ENCODE data around the gene UGT2B7.
A peak's percentile ranks its signal among the peaks of the same experiment; 100 is the strongest.

Gene UGT2B7

DNA sequence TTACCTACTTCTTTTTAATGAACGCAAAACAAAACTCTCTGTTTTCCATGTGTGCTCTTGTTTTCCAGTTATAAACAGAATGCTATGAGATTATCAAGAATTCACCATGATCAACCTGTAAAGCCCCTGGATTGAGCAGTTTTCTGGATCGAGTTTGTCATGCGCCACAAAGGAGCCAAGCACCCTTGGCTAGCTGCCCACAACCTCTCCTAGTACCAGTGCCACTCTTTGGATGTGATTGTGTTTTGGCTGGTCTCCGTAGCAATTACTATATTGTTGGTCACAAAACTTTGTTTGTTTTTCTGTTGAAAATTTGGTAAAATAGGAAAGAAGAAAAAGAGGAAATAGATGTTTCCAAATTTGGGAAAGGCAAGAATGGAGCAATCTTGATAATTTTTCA lies 51.1 kb downstream of the UGT2B7 start:
- Histone ChIP-seq H4K8ac (ENCODE audit: low read depth, low read length) (no peak overlapping the region), H4K12ac (ENCODE audit: low read depth, low read length) (no peak overlapping the region), H3K79me2 (ENCODE audit: control insufficient read depth, insufficient read depth, low read length, poor library complexity) (no peaks in the 10 kb centered on the region), H3K4me1 (ENCODE audit: control insufficient read depth in 1 of 2, insufficient read depth in 2 of 2, low read length in 2 of 2) (no peaks in the 10 kb centered on the region), H2AK5ac (ENCODE audit: low read length) (no peak overlapping the region), H3K27me3 (ENCODE audit: insufficient read depth, low read length) (no peaks in the 10 kb centered on the region), H3K23ac (ENCODE audit: low read length) (no peak overlapping the region), H3K14ac (ENCODE audit: low read length) (no peak overlapping the region), H2BK120ac (ENCODE audit: insufficient read depth, low read length, poor library complexity) (no peak overlapping the region), H3K9ac (ENCODE audit: low read length) (no peak overlapping the region), H3K79me1 (ENCODE audit: low read length) (no peaks in the 10 kb centered on the region), H3K18ac (ENCODE audit: low read length) (no peak overlapping the region), H3K36me3 (ENCODE audit: control insufficient read depth in 1 of 2, insufficient read depth in 2 of 2, low read length in 2 of 2) (no peaks in the 10 kb centered on the region), H4K91ac (ENCODE audit: low read depth, low read length) (no peak overlapping the region), H3K4ac (ENCODE audit: low read depth, low read length) (no peak overlapping the region), H3K4me2 (ENCODE audit: low read length) (no peak overlapping the region), H3K27ac (ENCODE audit: low read depth, low read length) (no peak overlapping the region), H3K4me3 (ENCODE audit: low read depth, low read length) (no peak overlapping the region), H2BK5ac (ENCODE audit: low read depth, low read length, poor library complexity) (no peak overlapping the region), H2BK12ac (ENCODE audit: low read length) (no peak overlapping the region), H2AFZ (ENCODE audit: insufficient read depth, low read length, poor library complexity) (no peak overlapping the region), H3K9me3 (ENCODE audit: insufficient read depth, low read depth, low read length) (no peaks in the 10 kb centered on the region)
- DNase-seq, result no peak
- WGBS (ENCODE audit: extremely low coverage, insufficient coverage, insufficient read length), result no CpG with 5 or more reads among the region's 4 CpGs

DNA sequence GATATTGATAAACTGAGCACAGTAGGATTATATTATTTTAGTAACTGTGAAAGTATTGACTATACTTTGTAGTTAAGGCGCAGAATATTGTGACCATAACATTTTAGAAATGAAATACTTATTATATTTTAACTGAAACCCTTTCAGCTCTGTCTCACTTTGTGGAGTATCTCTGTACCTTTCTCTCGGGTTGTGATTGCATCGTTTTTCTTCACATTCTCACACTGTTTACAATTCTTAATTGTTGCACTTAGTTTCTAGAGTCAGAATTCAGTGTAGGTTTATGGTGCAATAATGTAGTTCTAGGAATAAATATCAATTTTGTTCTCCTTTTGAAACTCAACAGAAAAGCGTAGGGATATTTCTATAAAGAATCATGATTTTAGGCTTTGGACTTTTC lies 57.7 kb downstream of the UGT2B7 start:
- no peak overlapping the region for H2BK12ac ChIP-seq (ENCODE audit: low read length)
- no peak overlapping the region for H3K23ac ChIP-seq (ENCODE audit: low read length)
- H2AK5ac ChIP-seq (ENCODE audit: low read length), result no peak overlapping the region
- DNase-seq, result no peak
- no peak overlapping the region for H3K9ac ChIP-seq (ENCODE audit: low read length)
- no peak overlapping the region for H2BK5ac ChIP-seq (ENCODE audit: low read depth, low read length, poor library complexity)
- H3K4me3 ChIP-seq (ENCODE audit: low read depth, low read length), result no peak overlapping the region
- no peaks in the 10 kb centered on the region for H3K79me2 ChIP-seq (ENCODE audit: control insufficient read depth, insufficient read depth, low read length, poor library complexity)
- no peaks in the 10 kb centered on the region for H3K4me1 ChIP-seq (ENCODE audit: control insufficient read depth in 1 of 2, insufficient read depth in 2 of 2, low read length in 2 of 2)
- H3K27me3 ChIP-seq (ENCODE audit: insufficient read depth, low read length), result no peaks in the 10 kb centered on the region
- no peak overlapping the region for H3K14ac ChIP-seq (ENCODE audit: low read length)
- H4K8ac ChIP-seq (ENCODE audit: low read depth, low read length), result no peak overlapping the region
- H2BK120ac ChIP-seq (ENCODE audit: insufficient read depth, low read length, poor library complexity), result no peak overlapping the region
- H4K91ac ChIP-seq (ENCODE audit: low read depth, low read length), result no peak overlapping the region
- H3K36me3 ChIP-seq (ENCODE audit: control insufficient read depth in 1 of 2, insufficient read depth in 2 of 2, low read length in 2 of 2), result no peaks in the 10 kb centered on the region
- no CpG with 5 or more reads among the region's 4 CpGs for WGBS (ENCODE audit: extremely low coverage, insufficient coverage, insufficient read length)
- no peak overlapping the region for H3K4me2 ChIP-seq (ENCODE audit: low read length)
- no peaks in the 10 kb centered on the region for H3K9me3 ChIP-seq (ENCODE audit: insufficient read depth, low read depth, low read length)
- H3K27ac ChIP-seq (ENCODE audit: low read depth, low read length), result no peak overlapping the region
- H3K4ac ChIP-seq (ENCODE audit: low read depth, low read length), result no peak overlapping the region
- no peak overlapping the region for H3K18ac ChIP-seq (ENCODE audit: low read length)
- H2AFZ ChIP-seq (ENCODE audit: insufficient read depth, low read length, poor library complexity), result no peak overlapping the region
- H3K79me1 ChIP-seq (ENCODE audit: low read length), result no peaks in the 10 kb centered on the region
- H4K12ac ChIP-seq (ENCODE audit: low read depth, low read length), result no peak overlapping the region

DNA sequence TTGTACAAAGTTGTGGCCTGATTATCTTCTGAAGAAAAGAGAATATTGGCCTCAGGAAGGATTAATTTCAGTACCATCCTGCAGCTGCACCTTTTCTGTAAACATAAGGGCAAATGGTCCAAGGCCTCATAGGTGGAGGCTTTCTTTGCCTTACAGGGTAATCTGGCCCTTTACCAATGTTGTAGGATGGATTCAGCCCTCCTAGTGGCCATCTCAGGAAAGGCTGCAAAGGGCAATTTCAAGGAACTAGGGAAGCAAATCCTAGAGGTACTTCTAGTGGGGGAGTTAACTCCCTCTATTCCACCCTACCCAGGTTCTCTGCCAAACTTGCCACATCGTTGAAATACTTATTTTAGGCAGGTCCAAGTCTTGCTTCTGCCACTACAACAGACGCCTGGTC lies 60.6 kb downstream of the UGT2B7 start:
- H3K27ac ChIP-seq (ENCODE audit: low read depth, low read length), result no peak overlapping the region
- no peak overlapping the region for H4K91ac ChIP-seq (ENCODE audit: low read depth, low read length)
- no peak overlapping the region for H3K14ac ChIP-seq (ENCODE audit: low read length)
- no peak overlapping the region for H3K4me2 ChIP-seq (ENCODE audit: low read length)
- no peak overlapping the region for H2AK5ac ChIP-seq (ENCODE audit: low read length)
- H3K36me3 ChIP-seq (ENCODE audit: control insufficient read depth in 1 of 2, insufficient read depth in 2 of 2, low read length in 2 of 2), result no peaks in the 10 kb centered on the region
- peak; percentile 1 to 21 for DNase-seq
- H3K23ac ChIP-seq (ENCODE audit: low read length), result no peak overlapping the region
- H3K9me3 ChIP-seq (ENCODE audit: insufficient read depth, low read depth, low read length), result no peaks in the 10 kb centered on the region
- peaks cover 0 to 2% of the 10 kb centered on the region in 2 experiments for H3K4me1 ChIP-seq (ENCODE audit: control insufficient read depth in 1 of 2, insufficient read depth in 2 of 2, low read length in 2 of 2)
- no peaks in the 10 kb centered on the region for H3K27me3 ChIP-seq (ENCODE audit: insufficient read depth, low read length)
- H2AFZ ChIP-seq (ENCODE audit: insufficient read depth, low read length, poor library complexity), result no peak overlapping the region
- no peak overlapping the region for H2BK120ac ChIP-seq (ENCODE audit: insufficient read depth, low read length, poor library complexity)
- H3K4ac ChIP-seq (ENCODE audit: low read depth, low read length), result no peak overlapping the region
- H3K18ac ChIP-seq (ENCODE audit: low read length), result no peak overlapping the region
- no peak overlapping the region for H2BK12ac ChIP-seq (ENCODE audit: low read length)
- no peaks in the 10 kb centered on the region for H3K79me1 ChIP-seq (ENCODE audit: low read length)
- H2BK5ac ChIP-seq (ENCODE audit: low read depth, low read length, poor library complexity), result no peak overlapping the region
- no peak overlapping the region for H3K4me3 ChIP-seq (ENCODE audit: low read depth, low read length)
- H4K12ac ChIP-seq (ENCODE audit: low read depth, low read length), result no peak overlapping the region
- no peak overlapping the region for H4K8ac ChIP-seq (ENCODE audit: low read depth, low read length)
- no peak overlapping the region for H3K9ac ChIP-seq (ENCODE audit: low read length)
- no peaks in the 10 kb centered on the region for H3K79me2 ChIP-seq (ENCODE audit: control insufficient read depth, insufficient read depth, low read length, poor library complexity)
- whole genome bisulfite sequencing (ENCODE audit: extremely low coverage, insufficient coverage, insufficient read length), result no CpG with 5 or more reads among the region's 2 CpGs

Measured in trophoblast cell (in vitro differentiated cells and primary cell).